ENCODE measurements around the gene CELF5. TPM values are rescaled to one million over a fixed set of nuclear protein-coding genes. Genes with fewer than 3 reads are reported as not detected.

CELF5 gene
- total and polyA plus RNA-seq, 2 donors (not counting 1 experiment from before 2014, with no cell fraction given), result 0.15 TPM; not detected in 1

DNA sequence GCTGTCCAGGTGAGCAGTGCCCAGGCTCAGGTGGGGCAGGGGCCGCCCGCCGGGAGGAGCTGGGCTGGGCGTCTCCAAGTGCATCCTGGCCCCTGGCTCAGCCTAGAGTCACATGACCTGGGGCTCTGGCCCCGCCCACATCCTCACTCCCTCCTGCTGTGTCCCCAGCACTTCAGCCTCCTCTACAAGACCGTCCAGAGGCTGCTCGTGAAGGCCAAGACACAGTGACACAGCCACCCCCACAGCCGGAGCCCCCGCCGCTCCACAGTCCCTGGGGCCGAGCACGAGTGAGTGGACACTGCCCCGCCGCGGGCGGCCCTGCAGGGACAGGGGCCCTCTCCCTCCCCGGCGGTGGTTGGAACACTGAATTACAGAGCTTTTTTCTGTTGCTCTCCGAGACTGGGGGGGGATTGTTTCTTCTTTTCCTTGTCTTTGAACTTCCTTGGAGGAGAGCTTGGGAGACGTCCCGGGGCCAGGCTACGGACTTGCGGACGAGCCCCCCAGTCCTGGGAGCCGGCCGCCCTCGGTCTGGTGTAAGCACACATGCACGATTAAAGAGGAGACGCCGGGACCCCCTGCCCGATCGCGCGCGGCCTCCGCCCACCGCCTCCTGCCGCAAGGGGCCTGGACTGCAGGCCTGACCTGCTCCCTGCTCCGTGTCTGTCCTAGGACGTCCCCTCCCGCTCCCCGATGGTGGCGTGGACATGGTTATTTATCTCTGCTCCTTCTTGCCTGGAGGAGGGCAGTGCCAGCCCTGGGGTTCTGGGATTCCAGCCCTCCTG, 16.8 kb upstream of the CELF5 start:
- H3K4me1 ChIP-seq (ENCODE audit: control insufficient read depth in 2 of 2, insufficient read depth in 2 of 2, low read length in 2 of 2), result no peaks in the 10 kb centered on the region
- no peak for ATAC-seq (ENCODE audit: low read depth)
- WGBS (ENCODE audit: insufficient coverage), result 96% methylated on average over 33 of the region's 43 CpGs
- Mint-ChIP-seq H3K4me3 (no peak overlapping the region), H3K27me3 (no peaks in the 10 kb centered on the region), H3K27ac (no peak overlapping the region), H3K4me1 (no peaks in the 10 kb centered on the region), H3K9me3 (ENCODE audit: insufficient read depth) (no peaks in the 10 kb centered on the region)
- ChIA-PET CTCF (interaction anchor here (0.6 kb wide), 1 partner anchor 27 kb away, joined by 3 read pairs; no protein-coding TSS in a partner anchor), POLR2A (no interaction called here)
- H3K9me3 ChIP-seq (ENCODE audit: control extremely low read depth in 1 of 3, control insufficient read depth in 2 of 3, insufficient read depth in 1 of 3, low read length in 2 of 3), result no peaks in the 10 kb centered on the region
- TF ChIP-seq EZH2 (IDR thresholded peaks at IDR 0.05; ENCODE audit: borderline replicate concordance, insufficient read depth, low read depth, low read length, poor library complexity, severe bottlenecking), result no peak
- no peak for TF ChIP-seq CTCF (IDR thresholded peaks at IDR 0.05)
- no peak overlapping the region for H2AFZ ChIP-seq (ENCODE audit: insufficient read depth, low read depth, low read length, poor library complexity, severe bottlenecking)
- peaks cover 0 to 36% of the 10 kb centered on the region in 2 experiments for H3K36me3 ChIP-seq (replicated peaks in 1 of 2; ENCODE audit: control extremely low read depth in 1 of 2, control insufficient read depth in 1 of 2, extremely low read depth in 1 of 2, insufficient read depth in 2 of 2, low read length in 1 of 2)
- H3K9ac ChIP-seq (ENCODE audit: low read length), result no peak overlapping the region
- H3K4me2 ChIP-seq (replicated peaks; ENCODE audit: low read depth, low read length, poor library complexity, severe bottlenecking), result no peak overlapping the region
- H3K4me3 ChIP-seq (ENCODE audit: control extremely low read depth in 1 of 5, extremely low read depth in 1 of 5, insufficient read depth in 1 of 5, low read depth in 2 of 5, low read length in 4 of 5), result no peak overlapping the region
- DNase-seq, result no peak
- no peaks in the 10 kb centered on the region for H3K79me2 ChIP-seq (ENCODE audit: control insufficient read depth, insufficient read depth, low read length)
- H4K20me1 ChIP-seq (ENCODE audit: control insufficient read depth, insufficient read depth, low read length, poor library complexity, severe bottlenecking), result peaks cover 6% of the 10 kb centered on the region
- H3K27me3 ChIP-seq (replicated peaks in 1 of 4; ENCODE audit: control extremely low read depth in 1 of 4, control insufficient read depth in 3 of 4, insufficient read depth in 4 of 4, low read length in 3 of 4), result no peaks in the 10 kb centered on the region
- intact Hi-C loops (cut with micrococcal nuclease), result no loop called here
- no peak overlapping the region for H3K27ac ChIP-seq (ENCODE audit: low read length in 2 of 2)

All from B cell (primary cell).